Prostate gland (tissue), 2 donors: ENCODE measurements around the gene RAB3GAP1.

Experiments used
- CTCF ChIP-seq, 4 experiments: fragments of 200-600 bp in 2 of 4; fragments of 450-650 bp in 2 of 4; sonication (generic) in 2 of 4; IDR thresholded peaks; 1 replicate in 3 of 4; 2 replicates in 1 of 4; pipeline ENCODE4 v1.5.1; 2016 to 2019; ENCODE audit warnings: antibody characterized with exemption in 4 of 4, mild to moderate bottlenecking in 2 of 4, moderate library complexity in 2 of 4
- POLR2A ChIP-seq: fragments of 450-650 bp; IDR thresholded peaks from one replicate; pipeline ENCODE4 v1.6.1; 2016; ENCODE audit warnings: antibody characterized with exemption, mild to moderate bottlenecking
- POLR2AphosphoS5 ChIP-seq: sonication (generic); formaldehyde crosslinking; IDR thresholded peaks from one replicate; pipeline ENCODE4 v1.6.1; 2017; ENCODE audit warnings: antibody characterized with exemption

GRCh38 chr2:135056790-135057189 is 4.7 kb downstream of the RAB3GAP1 start:
- no peak for TF ChIP-seq CTCF (IDR thresholded peaks at IDR 0.05)
- no peak for TF ChIP-seq POLR2AphosphoS5
- TF ChIP-seq POLR2A: no peak
